ENCODE measurements around the gene GPSM1.
A peak's percentile ranks its signal among the peaks of the same experiment; 100 is the strongest.

The GPSM1 gene

DNA sequence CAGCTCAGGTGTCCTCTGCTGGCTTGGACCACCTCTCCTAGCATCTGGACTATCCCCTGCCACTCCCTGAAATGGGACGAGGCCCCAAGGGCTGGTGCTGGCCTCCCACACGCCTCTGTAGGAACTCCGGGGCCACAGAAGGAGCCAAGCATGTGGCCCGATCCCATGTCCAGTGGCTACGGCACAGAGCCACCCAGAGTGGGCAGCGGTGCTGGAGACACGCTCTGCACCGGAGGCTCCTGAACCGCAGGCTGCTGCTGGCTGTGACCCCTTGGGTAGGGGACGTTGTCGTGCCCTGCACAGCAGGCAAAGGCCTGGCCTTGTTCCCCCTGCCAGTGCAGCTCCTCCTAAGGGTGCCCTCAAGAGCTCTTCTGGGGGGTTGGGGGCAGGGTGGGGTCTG lies 52.6 kb downstream of the GPSM1 start:
- no peak for DNase-seq

DNA sequence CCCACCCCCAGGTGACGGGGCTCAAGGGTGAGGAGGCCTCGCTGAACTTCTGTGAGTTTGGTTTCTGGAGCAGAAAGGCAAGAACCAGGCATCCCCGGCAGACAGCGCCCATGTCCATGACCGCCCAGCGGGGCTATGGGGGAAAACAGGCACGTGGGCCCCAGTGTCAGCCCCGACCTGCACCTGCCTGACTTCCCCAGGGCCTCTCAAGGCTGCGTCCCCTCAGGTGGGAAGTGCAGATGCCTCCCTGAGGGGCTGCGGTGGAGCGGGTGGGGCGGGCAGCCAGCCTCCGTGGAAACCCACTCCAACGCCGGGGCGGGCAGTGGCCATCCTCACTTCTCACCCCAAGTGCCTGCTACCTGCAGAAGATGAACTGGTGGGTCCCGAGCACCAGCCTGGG lies 53.0 kb downstream of the GPSM1 start:
- no peak for DNase-seq

DNA sequence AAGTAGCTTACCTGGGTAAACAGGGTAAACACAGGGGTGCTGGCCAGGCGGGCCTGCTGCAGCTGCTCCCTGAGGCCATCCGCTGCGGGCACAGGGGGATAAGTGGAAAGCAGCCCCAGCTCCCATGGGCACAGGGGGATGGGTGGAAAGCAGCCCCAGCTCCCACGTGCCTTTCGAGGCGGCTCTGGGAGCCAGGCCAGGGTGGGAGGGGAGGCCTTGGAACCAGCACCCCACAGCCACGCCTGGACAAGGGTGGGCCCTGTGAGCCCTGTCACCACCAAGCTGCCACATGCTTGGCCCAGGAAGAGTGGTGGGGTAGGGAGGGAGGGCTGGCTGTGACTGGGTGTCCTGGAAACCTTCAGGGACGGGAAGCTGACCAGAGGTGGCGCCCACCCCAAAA lies 54.0 kb downstream of the GPSM1 start:
- no peak for DNase-seq

DNA sequence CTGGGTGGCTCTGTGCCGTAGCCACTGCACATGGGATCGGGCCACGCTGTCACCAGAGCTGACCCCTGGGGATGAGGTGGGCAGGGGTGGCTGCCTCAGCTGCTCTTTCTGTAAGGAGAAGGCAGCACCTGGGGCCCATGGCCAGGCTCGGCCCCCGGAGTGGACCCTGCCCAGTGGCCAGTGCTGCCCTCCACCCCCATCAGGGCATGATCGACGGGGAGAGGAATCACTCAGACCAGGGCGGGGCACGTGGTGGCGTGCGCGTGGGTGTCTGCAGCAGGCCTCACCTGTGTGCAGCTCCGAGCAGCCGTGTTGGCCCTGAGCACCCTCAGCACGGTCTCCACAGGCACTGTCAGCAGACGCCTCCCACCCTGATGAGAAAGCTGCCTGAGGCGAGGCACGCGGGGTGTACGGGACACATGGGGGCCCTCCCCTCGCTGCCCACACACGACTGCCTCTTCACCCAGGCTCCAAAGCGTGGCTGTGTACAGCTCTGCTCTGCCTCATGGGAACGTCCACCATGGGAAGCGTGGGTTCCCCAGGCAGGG lies 54.7 kb downstream of the GPSM1 start:
- DNase-seq: no peak

DNA sequence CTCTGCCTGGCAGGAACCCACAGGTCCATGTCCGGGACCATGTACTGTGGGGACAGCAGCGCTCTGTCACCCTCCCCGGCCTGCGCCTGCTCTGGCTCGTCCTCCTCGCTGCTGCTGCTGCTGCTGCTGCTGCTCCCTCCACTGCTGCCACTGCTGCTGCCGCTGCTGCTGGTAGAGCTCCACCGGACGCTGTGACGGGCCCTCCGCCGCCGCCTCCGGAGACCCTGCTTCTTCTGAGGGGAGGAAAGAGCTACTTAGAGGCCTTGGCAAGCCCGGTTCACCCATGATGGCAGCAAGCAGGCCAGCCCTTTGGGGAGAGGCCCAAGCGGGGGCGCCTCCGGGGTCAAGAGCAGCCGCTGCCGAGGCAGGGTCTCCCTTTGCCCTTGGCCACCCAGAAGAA lies 56.1 kb downstream of the GPSM1 start:
- DNase-seq: no peak

DNA sequence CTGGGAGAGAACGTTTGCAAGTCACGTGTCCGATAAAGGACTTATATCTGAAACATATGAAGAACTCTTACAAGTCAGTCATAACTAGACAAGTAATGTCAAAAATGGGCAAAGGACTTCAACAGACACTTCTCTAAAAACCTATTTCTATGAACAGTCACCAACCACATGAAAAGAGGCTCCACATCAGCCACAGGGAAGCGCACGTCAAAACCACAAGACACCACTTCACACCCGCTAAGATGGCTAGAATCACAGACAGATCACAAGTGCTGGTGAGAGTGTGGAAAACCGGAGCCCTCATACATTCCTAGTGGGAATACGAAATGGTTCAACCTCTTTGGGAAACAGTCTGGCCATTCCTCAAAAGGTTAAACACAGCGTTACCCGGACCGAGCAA lies 57.7 kb downstream of the GPSM1 start:
- no peak for DNase-seq

DNA sequence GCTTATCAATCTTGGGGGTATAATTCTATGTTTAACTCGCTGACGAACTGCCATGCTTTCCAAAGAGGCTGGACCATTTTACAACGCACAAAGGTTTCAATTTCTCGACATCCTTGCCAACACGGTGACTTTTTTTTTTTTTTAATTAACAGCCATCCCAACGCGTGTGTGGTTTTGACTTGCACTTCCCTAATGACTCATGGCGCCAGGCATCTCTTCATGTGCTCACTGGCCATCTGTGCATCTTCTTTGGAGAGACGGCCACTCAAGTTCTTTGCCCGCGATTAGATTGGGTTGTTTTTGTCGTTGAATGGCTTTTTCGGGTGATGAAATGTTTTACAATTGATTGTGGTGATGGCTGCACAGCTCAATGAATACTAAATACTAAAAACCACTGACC lies 58.7 kb downstream of the GPSM1 start:
- peak in 1 of 2 donors; percentile 9 for DNase-seq

DNA sequence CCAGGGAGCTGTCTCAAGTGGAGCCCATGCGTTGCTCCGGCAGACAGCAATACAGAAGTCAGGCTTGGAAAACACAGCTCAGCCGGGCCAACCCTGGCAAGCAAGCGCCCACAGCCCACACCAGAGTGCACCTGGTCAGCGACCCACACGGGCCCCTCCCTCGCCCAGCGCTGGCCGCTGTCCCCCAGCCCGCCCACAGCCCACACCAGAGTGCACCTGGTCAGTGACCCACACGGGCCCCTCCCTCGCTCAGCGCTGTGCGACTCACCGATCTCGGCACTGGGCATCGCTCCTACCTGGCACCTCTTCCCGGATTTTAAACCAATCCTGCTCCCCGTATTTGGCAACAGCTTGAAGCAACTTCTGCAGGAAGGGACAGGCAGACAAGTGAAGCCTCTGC lies 59.9 kb downstream of the GPSM1 start:
- DNase-seq: no peak

DNA sequence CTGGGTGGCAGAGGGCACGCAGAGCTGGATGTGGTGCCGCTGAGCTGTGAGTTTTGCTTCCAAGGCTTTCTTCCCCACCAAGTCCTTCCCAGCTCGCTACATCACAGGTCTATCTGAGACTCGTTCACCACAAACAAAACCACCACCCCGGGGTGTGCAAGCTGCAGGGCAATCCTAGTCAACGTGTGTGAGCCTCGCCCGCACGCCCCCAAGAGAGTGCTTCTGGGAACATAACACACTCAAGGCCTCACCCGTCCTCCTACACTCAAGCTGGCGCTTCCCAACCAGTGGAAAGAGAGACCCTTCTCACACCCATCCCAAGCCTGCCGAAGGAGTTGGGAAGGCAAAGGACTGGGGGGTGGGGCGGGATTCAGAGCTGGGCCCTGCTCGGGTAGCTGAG lies 62.1 kb downstream of the GPSM1 start:
- no peak for DNase-seq

DNA sequence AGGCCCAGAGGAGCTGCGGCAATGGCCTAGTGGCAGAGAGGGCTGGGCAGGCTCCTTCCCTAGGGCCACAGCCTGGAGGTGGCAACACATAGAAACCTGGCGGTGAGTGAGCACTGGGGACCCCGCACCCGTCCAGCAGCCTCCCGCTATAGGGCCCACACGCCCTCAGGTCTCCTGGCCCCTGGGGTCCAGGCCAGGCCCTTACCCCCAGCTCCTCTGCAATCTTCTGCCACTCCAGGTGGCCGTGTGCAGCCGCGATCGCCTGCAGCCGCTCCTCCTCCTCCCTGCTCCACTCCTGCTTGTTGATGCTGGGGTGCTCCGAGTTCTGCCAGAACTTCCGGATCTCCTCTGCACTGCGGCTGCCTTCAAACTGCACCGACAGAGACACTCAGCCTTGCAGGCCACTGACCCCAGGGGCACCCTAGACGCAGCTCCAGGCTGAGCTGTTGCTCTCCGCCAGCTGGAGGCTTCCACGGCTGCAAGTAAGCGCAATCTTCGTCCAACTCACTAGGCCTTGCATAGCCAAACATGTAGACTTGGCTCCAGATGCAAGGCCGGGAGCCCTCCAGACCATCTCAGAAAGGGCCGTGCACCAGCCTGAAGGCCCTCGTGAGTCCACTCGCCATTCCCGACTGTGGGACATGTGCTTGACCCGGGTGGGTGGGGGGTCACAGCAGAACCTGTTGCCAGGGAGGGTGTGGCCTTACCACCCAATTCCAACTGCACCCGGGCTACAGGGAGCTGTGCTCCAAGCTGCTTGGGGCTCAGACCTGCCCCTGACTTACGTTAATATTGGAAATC lies 64.6 kb downstream of the GPSM1 start:
- DNase-seq: no peak

DNA sequence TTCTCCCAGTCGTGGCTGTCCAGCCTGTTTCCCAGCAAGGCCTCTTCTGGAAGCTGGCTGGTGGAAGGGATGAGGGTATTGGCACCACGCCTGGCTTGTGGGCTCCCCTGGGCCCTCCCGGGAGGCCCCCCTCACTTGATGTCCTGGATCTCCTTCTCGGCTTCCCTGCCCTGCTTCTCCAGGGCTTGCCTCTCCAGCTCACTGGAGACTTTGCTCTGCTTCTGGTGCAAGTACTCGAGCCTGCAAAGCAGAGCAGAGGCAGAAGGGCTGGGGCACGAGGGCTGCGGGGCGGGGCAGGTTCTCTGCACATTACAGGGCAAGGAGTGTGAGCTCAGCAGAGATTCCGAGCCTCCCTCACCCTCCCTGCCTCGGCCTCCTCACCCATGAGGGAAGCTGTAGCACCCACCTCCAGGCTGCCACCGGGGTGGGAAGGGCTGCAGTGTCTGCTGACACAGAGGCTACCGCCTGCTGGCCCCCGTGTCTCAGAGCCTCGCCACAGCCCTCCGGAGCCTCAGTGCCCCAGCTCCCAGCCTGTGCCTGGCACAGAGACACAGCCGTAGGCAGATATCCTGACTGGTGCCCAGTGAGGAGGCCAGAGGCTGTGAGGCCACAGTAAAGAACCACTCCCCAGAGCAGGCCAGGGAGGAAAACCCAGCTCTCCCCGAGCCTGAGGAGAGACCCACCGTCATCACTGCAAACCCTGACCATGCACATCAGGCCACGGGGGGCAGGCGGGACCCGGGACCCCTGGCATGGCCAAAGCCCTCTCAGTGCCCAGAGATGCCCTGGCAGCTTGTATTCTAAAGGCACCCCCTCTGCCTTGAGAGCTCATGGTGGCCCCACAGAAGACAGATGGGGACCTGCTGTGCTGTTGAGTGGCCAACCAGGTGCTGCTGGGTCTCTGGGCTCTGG lies 65.5 kb downstream of the GPSM1 start:
- DNase-seq: no peak

DNA sequence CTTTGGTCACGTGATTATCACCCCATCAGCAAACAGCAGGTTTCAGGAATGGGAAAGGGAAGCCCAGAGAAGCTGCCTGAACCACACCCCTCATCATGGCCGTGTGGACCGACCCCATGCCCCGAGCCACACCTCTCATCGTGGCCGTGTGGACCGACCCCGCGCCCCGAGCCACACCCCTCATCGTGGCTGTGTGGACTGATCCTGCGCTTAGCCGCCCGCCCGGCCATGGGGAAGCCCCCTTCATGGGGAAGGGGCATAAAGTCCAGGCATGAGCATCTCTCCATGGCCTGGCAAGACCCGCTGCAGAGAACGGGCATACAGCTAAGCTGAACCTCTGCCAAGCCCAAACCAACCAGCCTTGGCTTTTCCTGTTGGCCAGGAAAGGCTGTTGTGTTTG lies 66.2 kb downstream of the GPSM1 start:
- no peak for DNase-seq

DNA sequence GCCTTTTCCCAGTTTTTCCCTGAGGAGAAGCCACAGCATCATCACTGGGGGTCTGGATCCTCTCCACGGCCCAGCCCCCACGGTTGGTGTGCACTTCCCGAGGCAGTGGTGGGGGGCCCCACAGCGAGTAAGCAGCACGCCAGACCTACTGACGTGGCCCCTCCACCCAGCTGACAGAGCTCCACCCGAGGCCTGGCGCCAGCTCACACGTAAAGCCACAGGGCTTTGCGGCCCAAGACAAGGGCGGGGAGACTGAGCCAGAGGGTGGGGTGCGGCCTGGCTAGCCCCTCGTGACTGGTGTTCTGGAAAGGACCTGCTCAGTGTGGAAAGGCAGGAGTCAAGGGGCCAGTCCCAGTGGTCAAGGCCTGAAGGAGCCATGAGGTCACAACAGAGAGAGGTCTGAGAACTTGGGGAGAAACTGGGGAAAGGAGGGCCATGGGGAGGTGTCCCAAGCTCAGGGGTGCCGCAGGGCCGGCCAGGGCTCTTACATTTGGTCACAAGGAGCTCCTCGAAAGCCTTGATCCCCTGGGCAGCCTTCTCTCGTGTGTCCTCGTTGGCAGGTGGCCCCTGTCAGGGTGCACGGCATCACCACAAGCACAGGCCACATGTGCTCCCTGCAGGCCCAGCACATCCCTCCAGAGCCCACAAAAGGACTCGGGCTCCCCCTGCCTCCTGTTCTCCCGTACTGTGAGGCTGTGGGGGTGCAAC lies 67.1 kb downstream of the GPSM1 start:
- no peak for DNase-seq

DNA sequence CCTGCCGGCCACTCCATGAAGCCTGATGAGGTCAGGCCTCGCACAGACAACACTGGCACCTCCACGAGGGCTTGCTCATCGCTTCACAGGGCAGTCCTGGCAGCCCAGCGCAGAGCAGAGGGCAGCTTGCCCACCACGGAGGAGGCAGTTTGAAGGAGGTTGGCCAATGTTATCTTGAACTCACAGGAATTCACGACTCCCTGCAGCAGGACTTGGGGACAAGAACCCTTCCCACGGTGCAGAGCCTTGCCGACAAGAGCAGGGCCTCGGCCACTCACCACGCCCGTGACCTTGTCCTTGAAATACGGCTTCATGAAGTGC lies 67.6 kb downstream of the GPSM1 start:
- no peak for DNase-seq

DNA sequence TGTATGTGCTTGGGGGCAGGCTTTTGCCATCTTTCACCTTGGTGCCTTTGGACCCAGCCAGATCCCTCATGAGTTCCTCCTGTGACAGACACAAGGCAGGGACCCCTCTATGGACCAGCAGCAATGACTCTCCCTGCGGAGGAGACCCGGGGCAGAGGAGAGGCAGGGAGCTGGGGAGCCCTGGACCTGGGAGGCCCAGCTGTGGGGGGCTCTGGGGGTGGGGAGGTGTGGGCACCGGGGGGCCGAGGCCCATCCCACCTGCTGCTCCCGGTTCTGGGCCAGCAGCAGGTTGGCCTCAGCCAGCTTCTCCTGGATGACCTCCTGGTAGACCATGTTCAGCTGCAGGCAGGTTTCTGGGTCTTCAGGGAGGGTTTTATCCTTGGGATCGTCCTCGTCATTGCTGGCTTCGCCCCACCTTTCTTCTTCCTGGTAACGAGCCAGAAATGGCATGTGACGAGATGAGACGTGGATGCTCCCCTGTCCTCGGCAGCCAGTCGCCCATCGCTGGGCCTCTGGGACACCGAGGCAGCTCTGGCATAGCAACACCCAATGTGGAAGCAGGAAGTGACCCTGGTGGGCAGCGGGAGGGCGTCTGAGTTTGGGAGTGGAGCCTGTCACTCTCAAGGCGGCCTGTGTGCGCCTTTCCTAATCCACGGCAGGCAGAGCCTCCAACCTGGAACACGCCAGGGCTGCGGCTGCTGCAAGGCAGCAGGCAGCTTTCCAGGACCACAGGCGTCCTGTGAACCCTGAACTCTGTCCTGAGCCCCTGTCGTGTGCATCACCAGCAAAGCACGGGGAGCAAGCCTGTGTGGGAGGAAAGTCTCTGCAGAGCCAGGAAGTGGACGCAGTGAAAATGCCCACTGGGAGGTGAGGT lies 68.2 kb downstream of the GPSM1 start:
- DNase-seq: no peak

DNA sequence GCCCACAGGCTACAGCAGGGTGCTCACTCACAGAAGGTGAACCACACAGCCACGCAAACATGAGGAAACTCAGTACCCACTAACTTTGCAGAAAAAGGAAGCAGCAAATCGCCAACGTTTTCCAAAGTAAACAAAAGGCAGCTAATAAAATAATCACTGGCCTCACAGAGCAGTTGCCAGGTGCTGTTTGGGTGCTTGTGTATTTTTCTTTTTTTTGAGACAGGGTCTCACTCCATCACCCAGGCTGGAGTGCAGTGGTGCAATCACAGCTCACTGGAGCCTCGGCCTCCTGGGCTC lies 68.8 kb downstream of the GPSM1 start:
- no peak for DNase-seq

DNA sequence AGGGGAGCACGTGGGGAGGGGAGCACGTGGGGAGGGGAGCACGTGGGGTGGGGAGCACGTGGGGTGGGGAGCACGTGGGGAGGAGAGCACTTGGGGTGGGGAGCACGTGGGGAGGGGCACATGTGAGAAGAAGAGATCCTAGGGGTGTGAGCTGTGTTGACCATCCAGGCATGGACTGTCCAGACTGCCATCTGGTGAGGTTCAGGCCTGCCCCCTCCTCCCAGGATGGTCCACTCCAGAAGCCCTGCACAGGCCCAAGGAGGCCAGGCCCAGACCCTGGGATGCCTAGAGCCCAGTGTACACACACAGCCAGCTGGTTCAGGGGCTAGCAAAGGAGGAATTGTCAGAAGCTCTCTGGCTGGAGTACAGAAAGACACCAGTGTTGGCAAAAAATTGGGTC lies 70.3 kb downstream of the GPSM1 start:
- DNase-seq: no peak

DNA sequence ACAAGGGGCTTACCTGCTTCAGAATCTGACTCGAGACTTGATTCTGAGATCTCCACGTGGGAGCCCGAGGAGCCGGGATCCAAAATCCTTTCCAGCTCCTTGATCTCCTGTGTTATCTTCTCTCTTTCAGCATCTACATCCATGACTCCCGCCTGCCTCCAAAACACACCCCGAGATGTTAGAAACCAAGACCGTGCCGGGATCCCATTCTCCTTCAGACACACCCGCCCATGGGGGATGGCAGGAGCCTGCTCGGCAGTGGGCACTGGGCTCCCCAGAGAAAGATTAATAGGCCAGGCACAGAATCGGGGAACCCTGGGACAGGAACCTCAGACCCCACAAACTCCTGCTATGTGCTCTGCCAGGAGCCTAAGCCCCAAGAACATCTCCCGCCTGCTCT lies 70.9 kb downstream of the GPSM1 start:
- no peak for DNase-seq

DNA sequence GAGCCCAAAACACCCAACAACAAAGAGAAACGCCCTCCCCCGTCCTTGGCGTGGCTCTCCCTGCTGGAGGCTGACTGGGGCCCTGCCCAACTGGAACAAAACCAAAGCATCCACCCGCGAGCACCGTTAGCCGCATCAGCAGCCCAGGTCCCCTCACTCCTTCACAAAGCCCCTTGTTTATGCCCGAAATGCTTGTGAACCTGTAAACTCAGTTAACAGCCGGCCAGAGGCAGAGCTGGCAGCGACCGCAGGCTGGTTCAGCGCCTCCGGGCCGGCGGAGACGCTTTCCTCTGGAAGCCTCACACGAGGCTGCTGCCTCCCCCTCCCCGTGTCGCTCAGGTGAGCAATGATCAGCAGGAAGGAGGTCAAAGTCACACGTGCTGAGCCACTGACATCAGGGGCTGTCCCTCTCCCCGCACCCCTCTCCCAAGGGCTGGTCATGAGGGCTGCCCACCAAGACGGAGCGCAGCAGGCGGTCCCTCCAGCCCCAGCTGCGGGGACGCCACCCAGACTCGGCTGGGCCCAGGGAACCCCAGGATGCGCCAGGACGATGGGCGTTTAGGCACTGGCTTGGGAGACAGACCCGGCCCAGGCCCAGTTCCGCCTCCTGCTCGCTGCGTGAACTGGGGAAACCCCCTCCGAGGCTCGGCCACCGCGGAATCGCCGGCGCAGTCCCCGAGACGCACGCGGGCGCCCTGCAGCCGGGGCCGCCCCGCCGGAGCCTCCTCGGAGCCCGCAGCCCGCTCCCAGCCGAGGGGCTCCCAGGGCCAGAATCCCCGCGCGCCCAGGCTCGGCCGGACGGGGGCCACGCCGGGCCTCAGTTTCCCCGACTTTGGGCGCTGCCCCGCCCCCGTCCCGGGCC lies 72.1 kb downstream of the GPSM1 start:
- DNase-seq: peak; percentile 38 to 47

DNA sequence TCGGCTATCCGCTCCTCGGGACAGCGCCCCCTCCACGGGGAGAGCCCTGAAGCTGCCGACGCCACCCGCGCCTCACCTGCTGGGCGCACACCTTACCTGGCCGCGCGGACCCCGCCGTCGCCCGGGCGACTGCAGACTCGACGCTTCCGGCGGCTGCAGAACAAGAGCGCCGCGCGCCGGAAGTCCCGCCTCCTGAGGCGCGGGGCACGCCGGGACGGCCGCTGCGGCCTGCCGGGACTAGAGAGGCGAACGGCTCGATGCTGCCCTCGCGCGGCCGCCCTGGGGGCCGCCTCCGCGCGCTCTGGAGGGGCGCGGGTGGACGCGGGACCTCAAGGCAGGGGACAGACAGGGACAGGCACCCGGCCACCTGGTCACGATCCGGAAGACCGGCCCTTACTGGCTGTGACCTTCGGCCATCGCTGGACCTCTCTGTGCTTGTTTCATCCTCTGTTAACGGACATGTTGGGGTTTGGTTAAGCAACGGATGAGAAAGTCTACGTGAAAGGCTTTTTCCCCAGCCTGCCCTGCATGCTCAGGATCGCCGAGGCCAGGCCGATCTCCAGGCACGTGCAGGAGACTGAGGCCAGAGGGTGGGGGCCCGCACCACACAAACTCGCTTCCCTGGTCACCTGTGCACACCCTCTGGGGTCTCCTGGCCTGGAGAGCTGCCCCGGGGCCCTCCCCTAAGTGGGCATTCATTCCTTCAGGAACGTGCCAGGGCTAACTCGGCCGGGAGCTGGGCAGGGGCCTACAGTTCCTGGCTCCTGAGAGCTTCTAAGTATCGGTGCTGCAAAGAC lies 72.9 kb downstream of the GPSM1 start, which contains the start of gene SNAPC4:
Gene SNAPC4 (minus strand): TSS at position 133 of the 797 bp plus-strand sequence. CDS start 1,742 bp downstream, outside the sequence.
- peak; percentile 79 to 93 for DNase-seq
